CD14-positive monocyte (primary cell): Measurements from ENCODE around the gene ZRANB3. TPM values are rescaled to one million over a fixed set of nuclear protein-coding genes. Genes with fewer than 3 reads are reported as not detected.

Experiments
- DNase-seq, 3 donors: peaks; one replicate each; pipeline ENCODE4 v3.0.0-alpha.2; 2011 to 2022
- H2AFZ ChIP-seq: 2 replicates; pipeline ENCODE4 v1.6.0; 2012; ENCODE audit warnings: mild to moderate bottlenecking, low read depth, low read length, inconsistent platforms; ENCODE audit not compliant: insufficient read depth, poor library complexity, severe bottlenecking
- H3K27ac ChIP-seq, 2 donors: 1 replicate in 1 of 2; 2 replicates in 1 of 2; pipeline ENCODE4 v1.5.1; 2012 to 2013; ENCODE audit warnings: low read length in 2 of 2, control low read depth in 1 of 2, inconsistent platforms in 1 of 2, low read depth in 1 of 2, mild to moderate bottlenecking in 1 of 2
- H3K27me3 ChIP-seq, 2 donors: one replicate each; pipeline versions ENCODE4 v1.6.0 to v1.6.1; 2011 to 2013; ENCODE audit warnings: low read length in 2 of 2; ENCODE audit not compliant: control insufficient read depth in 2 of 2, insufficient read depth in 2 of 2
- H3K36me3 ChIP-seq, 2 donors: replicated peaks in 1 of 2; 1 replicate in 1 of 2; 2 replicates in 1 of 2; pipeline versions ENCODE4 v1.5.1 to v1.6.1; 2012 to 2013; ENCODE audit warnings: low read length in 2 of 2, control low read depth in 1 of 2, inconsistent platforms in 1 of 2, mild to moderate bottlenecking in 1 of 2; ENCODE audit not compliant: insufficient read depth in 2 of 2, control insufficient read depth in 1 of 2
- H3K4me1 ChIP-seq, 2 donors: 1 replicate in 1 of 2; 2 replicates in 1 of 2; pipeline versions ENCODE4 v1.5.1 to v1.6.1; 2012 to 2013; ENCODE audit warnings: low read length in 2 of 2, control low read depth in 1 of 2, inconsistent platforms in 1 of 2, mild to moderate bottlenecking in 1 of 2, moderate library complexity in 1 of 2; ENCODE audit not compliant: insufficient read depth in 2 of 2, control insufficient read depth in 1 of 2
- H3K4me2 ChIP-seq: replicated peaks from 2 replicates; pipeline ENCODE3; 2012; ENCODE audit warnings: low read length, moderate library complexity, mild to moderate bottlenecking; ENCODE audit not compliant: poor library complexity, severe bottlenecking; ENCODE audit errors: extremely low read depth
- H3K4me3 ChIP-seq, 3 experiments: fragments of 200-600 bp in 1 of 3; sonication (generic) in 1 of 3; replicated peaks in 1 of 3; 1 replicate in 2 of 3; 2 replicates in 1 of 3; pipeline ENCODE4 v1.5.1; 2011 to 2013; ENCODE audit warnings: low read length in 3 of 3, mild to moderate bottlenecking in 3 of 3, control low read depth in 2 of 3, low read depth in 2 of 3, inconsistent platforms in 1 of 3, moderate library complexity in 1 of 3
- H3K79me2 ChIP-seq: 2 replicates; pipeline ENCODE4 v1.6.0; 2012; ENCODE audit warnings: mild to moderate bottlenecking, control low read depth, inconsistent platforms, low read length, moderate library complexity; ENCODE audit not compliant: insufficient read depth
- H3K9ac ChIP-seq: 2 replicates; pipeline ENCODE4 v1.6.0; 2017; ENCODE audit warnings: low read length, mild to moderate bottlenecking; ENCODE audit not compliant: insufficient read depth, poor library complexity, severe bottlenecking
- H3K9me3 ChIP-seq, 2 donors: replicated peaks in 1 of 2; 1 replicate in 1 of 2; 2 replicates in 1 of 2; pipeline versions ENCODE4 v1.5.1 to v1.6.1; 2012 to 2013; ENCODE audit warnings: low read length in 2 of 2, control low read depth in 1 of 2; ENCODE audit not compliant: control insufficient read depth in 1 of 2, insufficient read depth in 1 of 2
- H4K20me1 ChIP-seq: 2 replicates; pipeline ENCODE4 v1.6.0; 2012; ENCODE audit warnings: mild to moderate bottlenecking, low read length, control low read depth, moderate library complexity; ENCODE audit not compliant: insufficient read depth
- H3K27ac Mint-ChIP-seq, 7 donors: one replicate each; pipeline ENCODE4 v1.8.0; 2020; ENCODE audit warnings: mild to moderate bottlenecking in 7 of 7, mixed read lengths in 7 of 7, moderate library complexity in 6 of 7, inconsistent platforms in 2 of 7
- H3K27me3 Mint-ChIP-seq, 3 donors: one replicate each; pipeline ENCODE4 v1.8.0; 2021 to 2022; ENCODE audit warnings: low read depth in 3 of 3, mild to moderate bottlenecking in 3 of 3, mixed read lengths in 3 of 3, moderate library complexity in 3 of 3, inconsistent platforms in 1 of 3
- H3K36me3 Mint-ChIP-seq, 2 donors: one replicate each; pipeline ENCODE4 v1.8.0; 2020; ENCODE audit warnings: mixed read lengths in 2 of 2, inconsistent platforms in 1 of 2, mild to moderate bottlenecking in 1 of 2
- H3K4me1 Mint-ChIP-seq: one replicate; pipeline ENCODE4 v1.8.0; 2020; ENCODE audit warnings: mild to moderate bottlenecking, mixed read lengths
- H3K4me3 Mint-ChIP-seq, 2 donors: one replicate each; pipeline ENCODE4 v1.8.0; 2020; ENCODE audit warnings: mild to moderate bottlenecking in 2 of 2, mixed read lengths in 2 of 2, moderate library complexity in 1 of 2
- H3K9me3 Mint-ChIP-seq, 7 donors: one replicate each; pipeline ENCODE4 v1.8.0; 2020 to 2022; ENCODE audit warnings: mixed read lengths in 7 of 7, mild to moderate bottlenecking in 6 of 7, moderate library complexity in 6 of 7, inconsistent platforms in 2 of 7
- CTCF ChIP-seq: fragments of 200-600 bp; IDR thresholded peaks from one replicate; pipeline ENCODE4 v1.8.0; 2022; ENCODE audit warnings: antibody characterized with exemption, mild to moderate bottlenecking
- WGBS: methylation state at CpG from one replicate; pipeline ENCODE4 v1.1.5; 2013; ENCODE audit warnings: missing lambda C conversion rate; ENCODE audit not compliant: insufficient coverage; 5-methylcytosine and 5-hydroxymethylcytosine counted together
- intact Hi-C, 2 donors: fragments of 100-400 bp; cut with micrococcal nuclease; formaldehyde crosslinking; loops; one replicate each; pipeline versions ENCODE4 v1.15.0 to v1.15.1; 2023
- polyA plus RNA-seq, 3 donors: library from polyadenylated mRNA; depleted of rRNA in 1 of 3; unstranded in 2 of 3; stranded (reverse) in 1 of 3; fragments of 300-500 nt in 2 of 3; fragments of >200 nt in 1 of 3; fragmentation: Illumina TruSeq in 2 of 3; gene quantifications; 1 replicate in 2 of 3; 2 replicates in 1 of 3; pipeline ENCODE4 v1.2.3, GENCODE V29; 2012 to 2021

The ZRANB3 gene
- polyA plus RNA-seq, 3 donors, result 0.47 to 3.5 (median 0.64) TPM

- TF ChIP-seq CTCF, result no peak
- Histone ChIP-seq H3K4me1 (no peaks in the 10 kb centered on the region), H3K9me3 (peaks cover 0 to 13% of the 10 kb centered on the region in 2 donors), H3K79me2 (no peaks in the 10 kb centered on the region), H3K27me3 (no peaks in the 10 kb centered on the region), H3K27ac (no peak overlapping the region), H3K4me3 (no peak overlapping the region), H3K9ac (no peak overlapping the region), H3K36me3 (no peaks in the 10 kb centered on the region), H3K4me2 (no peak overlapping the region), H4K20me1 (no peaks in the 10 kb centered on the region), H2AFZ (no peak overlapping the region)
- no peaks in the 10 kb centered on the region for H3K27me3 Mint-ChIP-seq
- H3K4me1 Mint-ChIP-seq, result no peaks in the 10 kb centered on the region
- no peak overlapping the region for H3K27ac Mint-ChIP-seq
- peaks cover 0 to 2% of the 10 kb centered on the region in 2 donors for H3K36me3 Mint-ChIP-seq
- intact Hi-C loops, result no loop called here
- WGBS, result no CpG with 5 or more reads among the region's 1 CpG
- peaks cover 6 to 22% (median 13%) of the 10 kb centered on the region in 7 donors for H3K9me3 Mint-ChIP-seq
- H3K4me3 Mint-ChIP-seq, result no peak overlapping the region
- DNase-seq, result no peak
These were observed 106.2 kb downstream of the ZRANB3 start for GRCh38 chr2:135424849-135425248.

DNA sequence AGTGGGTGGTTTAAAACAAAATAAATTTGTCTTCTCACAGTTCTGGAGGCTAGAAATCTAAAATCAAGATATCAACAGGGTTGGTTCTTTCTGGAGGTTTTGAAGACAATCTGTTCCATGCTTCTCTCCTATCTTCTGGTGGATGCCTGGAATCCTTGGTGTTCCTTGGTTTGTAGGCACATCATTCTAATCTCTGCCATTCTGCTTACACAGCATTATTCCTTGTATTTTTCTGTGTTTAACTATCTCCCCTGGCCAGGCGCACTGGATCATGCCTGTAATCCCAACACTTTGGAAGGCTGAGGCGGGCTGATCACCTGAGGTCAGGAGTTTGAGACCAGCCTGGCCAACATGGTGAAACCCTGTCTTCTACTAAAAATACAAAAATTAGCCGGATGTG is 108.1 kb downstream of the ZRANB3 start:
- WGBS, result 100% methylated on average over 1 of the region's 3 CpGs
- Mint-ChIP-seq H3K27me3 (no peaks in the 10 kb centered on the region), H3K9me3 (peaks cover 6 to 16% (median 10%) of the 10 kb centered on the region in 7 donors), H3K27ac (no peak overlapping the region), H3K36me3 (no peaks in the 10 kb centered on the region), H3K4me3 (no peak overlapping the region), H3K4me1 (no peaks in the 10 kb centered on the region)
- Histone ChIP-seq H3K4me2 (no peak overlapping the region), H3K4me1 (no peaks in the 10 kb centered on the region), H3K9ac (no peak overlapping the region), H3K4me3 (no peak overlapping the region), H3K27ac (no peak overlapping the region), H3K9me3 (peaks cover 0 to 7% of the 10 kb centered on the region in 2 donors), H3K36me3 (no peaks in the 10 kb centered on the region), H3K79me2 (no peaks in the 10 kb centered on the region), H4K20me1 (no peaks in the 10 kb centered on the region), H3K27me3 (no peaks in the 10 kb centered on the region), H2AFZ (no peak overlapping the region)
- no peak for DNase-seq
- intact Hi-C loops, result no loop called here
- no peak for TF ChIP-seq CTCF
